H1 (cell line): ENCODE results near the gene HJURP. TPM values are rescaled to one million over a fixed set of nuclear protein-coding genes. Genes with fewer than 3 reads are reported as not detected.

ENCODE experiments used
- CTCF ChIA-PET: fragments of 300-600 bp; sonication (Branson Sonifier 250); formaldehyde crosslinking; loops from one replicate; lab custom pipeline; 2021; ENCODE audit not compliant: partially characterized antibody; lab: Charles Lee
- POLR2A ChIA-PET: fragments of 300-600 bp; sonication (Branson Sonifier 250); formaldehyde crosslinking; loops from one replicate; lab custom pipeline; 2021; ENCODE audit warnings: inconsistent platforms; ENCODE audit not compliant: partially characterized antibody; lab: Charles Lee
- DNase-seq, 2 experiments: peaks; one replicate each; pipeline versions ENCODE4 v3.0.0 to v3.0.0-alpha.2; 2010 to 2022; ENCODE audit warnings: low spot score in 2 of 2, low read depth in 1 of 2, mixed read lengths in 1 of 2
- FAIRE-seq: peaks from 2 replicates; lab custom pipeline; 2011; peaks lifted over from hg19 to GRCh38; lab: Jason Lieb, UNC
- H2AFZ ChIP-seq: 2 replicates; pipeline ENCODE4 v1.8.1; 2012; ENCODE audit warnings: low read length, inconsistent platforms
- H2AK5ac ChIP-seq: 2 replicates; pipeline ENCODE4 v1.6.1; 2013; ENCODE audit warnings: low read depth, low read length
- H2BK120ac ChIP-seq: replicated peaks from 2 replicates; pipeline ENCODE3; 2013; ENCODE audit warnings: low read depth, low read length, inconsistent platforms
- H2BK12ac ChIP-seq: 2 replicates; pipeline ENCODE4 v1.6.1; 2013; ENCODE audit warnings: low read depth, low read length
- H2BK15ac ChIP-seq: 2 replicates; pipeline ENCODE4 v1.6.1; 2013; ENCODE audit warnings: low read length
- H2BK20ac ChIP-seq: 2 replicates; pipeline ENCODE4 v1.6.1; 2013; ENCODE audit warnings: low read length
- H2BK5ac ChIP-seq: 2 replicates; pipeline ENCODE4 v1.6.1; 2013; ENCODE audit warnings: low read depth, low read length
- H3K14ac ChIP-seq: 2 replicates; pipeline ENCODE4 v1.6.1; 2013; ENCODE audit warnings: inconsistent platforms; ENCODE audit not compliant: insufficient read length
- H3K18ac ChIP-seq: 2 replicates; pipeline ENCODE4 v1.6.1; 2013; ENCODE audit warnings: low read length; ENCODE audit errors: extremely low read depth
- H3K23ac ChIP-seq: 2 replicates; pipeline ENCODE4 v1.6.1; 2013; ENCODE audit warnings: inconsistent platforms; ENCODE audit not compliant: insufficient read length
- H3K23me2 ChIP-seq: 2 replicates; pipeline ENCODE4 v1.6.1; 2013; ENCODE audit warnings: low read depth, low read length
- H3K27ac ChIP-seq: 2 replicates; pipeline ENCODE4 v1.6.1; 2011; ENCODE audit warnings: low read depth, low read length, inconsistent platforms
- H3K27me3 ChIP-seq, 4 experiments: replicated peaks in 1 of 4; 1 replicate in 1 of 4; 2 replicates in 3 of 4; pipeline versions ENCODE4 v1.6.1 to v1.8.1; 2011 to 2013; ENCODE audit warnings: low read length in 3 of 4, mild to moderate bottlenecking in 3 of 4, inconsistent platforms in 2 of 4, mixed read lengths in 2 of 4, moderate library complexity in 1 of 4; ENCODE audit not compliant: control insufficient read depth in 3 of 4, insufficient read depth in 3 of 4; ENCODE audit errors: extremely low read depth in 1 of 4
- H3K36me3 ChIP-seq, 4 experiments: 2 replicates each; pipeline versions ENCODE4 v1.6.1 to v1.8.1; 2011 to 2013; ENCODE audit warnings: mild to moderate bottlenecking in 4 of 4, low read length in 3 of 4, moderate library complexity in 2 of 4, control low read depth in 1 of 4, inconsistent platforms in 1 of 4; ENCODE audit not compliant: insufficient read depth in 4 of 4, control insufficient read depth in 2 of 4
- H3K4ac ChIP-seq: replicated peaks from 2 replicates; pipeline ENCODE3; 2013; ENCODE audit warnings: low read length, low read depth, mixed read lengths, inconsistent platforms; ENCODE audit not compliant: insufficient read length
- H3K4me1 ChIP-seq, 4 experiments: replicated peaks in 1 of 4; 1 replicate in 1 of 4; 2 replicates in 3 of 4; pipeline versions ENCODE4 v1.6.1 to v1.8.1; 2011 to 2013; ENCODE audit warnings: low read length in 3 of 4, inconsistent platforms in 2 of 4, mixed read lengths in 1 of 4; ENCODE audit not compliant: insufficient read depth in 4 of 4, control insufficient read depth in 3 of 4
- H3K4me2 ChIP-seq, 2 experiments: 2 replicates each; pipeline versions ENCODE4 v1.6.1 to v1.8.1; 2011 to 2013; ENCODE audit warnings: low read depth in 2 of 2, low read length in 2 of 2, control low read depth in 1 of 2, inconsistent platforms in 1 of 2, mild to moderate bottlenecking in 1 of 2; ENCODE audit not compliant: insufficient read depth in 1 of 2
- H3K4me3 ChIP-seq, 4 experiments: fragments of 200-600, 300-600 bp in 1 of 4; sonication (generic), shearing (Covaris generic), sonication (Bioruptor Twin) in 1 of 4; 2 replicates each; pipeline versions ENCODE4 v1.5.1 to v1.8.1; 2011 to 2016; ENCODE audit warnings: low read length in 4 of 4, low read depth in 3 of 4, control low read depth in 2 of 4, inconsistent platforms in 2 of 4, mild to moderate bottlenecking in 2 of 4, mixed read lengths in 1 of 4, moderate library complexity in 1 of 4; ENCODE audit not compliant: insufficient read depth in 2 of 4; ENCODE audit errors: extremely low read depth in 1 of 4
- H3K56ac ChIP-seq: replicated peaks from 2 replicates; pipeline ENCODE3; 2013; ENCODE audit warnings: low read depth, mild to moderate bottlenecking, mixed read lengths, low read length, inconsistent platforms; ENCODE audit not compliant: insufficient read length
- H3K79me1 ChIP-seq: 2 replicates; pipeline ENCODE4 v1.6.1; 2013; ENCODE audit warnings: low read depth, low read length, control low read depth
- H3K79me2 ChIP-seq, 2 experiments: 2 replicates each; pipeline versions ENCODE4 v1.6.1 to v1.8.1; 2012 to 2013; ENCODE audit warnings: low read length in 2 of 2, mild to moderate bottlenecking in 2 of 2, inconsistent platforms in 1 of 2; ENCODE audit not compliant: insufficient read depth in 2 of 2, control insufficient read depth in 1 of 2
- H3K9ac ChIP-seq, 4 experiments: replicated peaks in 1 of 4; 1 replicate in 1 of 4; 2 replicates in 3 of 4; pipeline versions ENCODE4 v1.6.1 to v1.8.1; 2011 to 2013; ENCODE audit warnings: low read depth in 3 of 4, low read length in 3 of 4, control low read depth in 2 of 4, mild to moderate bottlenecking in 2 of 4, moderate library complexity in 2 of 4, inconsistent platforms in 1 of 4; ENCODE audit errors: extremely low read depth in 1 of 4
- H3K9me3 ChIP-seq, 2 experiments: 2 replicates each; pipeline versions ENCODE4 v1.6.1 to v1.8.1; 2012 to 2013; ENCODE audit warnings: mild to moderate bottlenecking in 2 of 2, moderate library complexity in 2 of 2, control low read depth in 1 of 2, inconsistent platforms in 1 of 2, low read depth in 1 of 2, low read length in 1 of 2, mixed read lengths in 1 of 2; ENCODE audit not compliant: insufficient read depth in 2 of 2
- H4K20me1 ChIP-seq, 2 experiments: replicated peaks in 1 of 2; 2 replicates each; pipeline versions ENCODE3 to v1.8.1; 2011 to 2013; ENCODE audit warnings: inconsistent platforms in 2 of 2, low read length in 2 of 2, mild to moderate bottlenecking in 1 of 2; ENCODE audit not compliant: insufficient read depth in 2 of 2, control insufficient read depth in 1 of 2
- H4K5ac ChIP-seq: 2 replicates; pipeline ENCODE4 v1.6.1; 2013; ENCODE audit warnings: low read length, low read depth, mixed read lengths, inconsistent platforms; ENCODE audit not compliant: insufficient read length
- H4K8ac ChIP-seq: 2 replicates; pipeline ENCODE4 v1.8.0; 2013; ENCODE audit warnings: mild to moderate bottlenecking, moderate library complexity, low read length, inconsistent platforms; ENCODE audit not compliant: insufficient read depth; ENCODE audit errors: extremely low read depth
- H4K91ac ChIP-seq: replicated peaks from 2 replicates; pipeline ENCODE3; 2013; ENCODE audit warnings: low read length, mixed read lengths, inconsistent platforms; ENCODE audit not compliant: insufficient read length
- CBX8 ChIP-seq: fragments of 300-800, 300-1000 bp; sonication (generic); IDR thresholded peaks from 2 replicates; pipeline ENCODE4 v1.7.1; 2016; ENCODE audit warnings: low read depth, low read length, borderline replicate concordance
- CHD2 ChIP-seq: IDR thresholded peaks from 2 replicates; pipeline ENCODE4 v1.6.1; 2012; ENCODE audit warnings: low read length, improper control_type of control experiment
- KDM4A ChIP-seq: IDR thresholded peaks from one replicate; pipeline ENCODE4 v1.7.1; 2012; ENCODE audit warnings: low read depth, mild to moderate bottlenecking, moderate library complexity, low read length, inconsistent platforms; ENCODE audit not compliant: severe bottlenecking
- RNF2 ChIP-seq: fragments of 200-900, 300-1000 bp; sonication (generic); IDR thresholded peaks from 2 replicates; pipeline ENCODE4 v1.7.1; 2016; ENCODE audit warnings: borderline replicate concordance, low read depth, mild to moderate bottlenecking, antibody characterized with exemption, low read length; ENCODE audit not compliant: poor library complexity, severe bottlenecking; ENCODE audit errors: missing control alignments
- RXRA ChIP-seq: IDR thresholded peaks from 2 replicates; pipeline ENCODE4 v1.6.1; 2011; ENCODE audit warnings: low read depth, mild to moderate bottlenecking, low read length, moderate library complexity; ENCODE audit not compliant: insufficient read depth
- SAP30 ChIP-seq: fragments of 300-600 bp; sonication (generic); IDR thresholded peaks from 2 replicates; pipeline ENCODE4 v1.7.1; 2012; ENCODE audit warnings: low read length, moderate library complexity, mild to moderate bottlenecking, inconsistent platforms; ENCODE audit not compliant: insufficient read depth, insufficient replicate concordance
- SP1 ChIP-seq: IDR thresholded peaks from 2 replicates; pipeline ENCODE4 v1.6.1; 2011; ENCODE audit warnings: low read depth, low read length
- SRF ChIP-seq: IDR thresholded peaks from 2 replicates; pipeline ENCODE4 v1.6.1; 2011; ENCODE audit warnings: mild to moderate bottlenecking, low read depth, low read length, moderate library complexity
- WGBS, 2 experiments: shearing (Covaris generic) in 1 of 2; methylation state at CpG; one replicate each; pipeline versions ENCODE4 v1.1.6 to v1.1.7; 2013 to 2015; ENCODE audit warnings: low lambda C conversion rate in 2 of 2, mixed read lengths in 2 of 2, inconsistent platforms in 1 of 2, low coverage in 1 of 2, missing lambda C conversion rate in 1 of 2; ENCODE audit not compliant: insufficient replicate concordance in 2 of 2, insufficient coverage in 1 of 2, insufficient read length in 1 of 2; ENCODE audit errors: extremely low coverage in 1 of 2, missing lambda C conversion rate in 1 of 2; 5-methylcytosine and 5-hydroxymethylcytosine counted together
- polyA plus RNA-seq, 7 experiments: library from polyadenylated mRNA; depleted of rRNA in 3 of 7; stranded (reverse) in 5 of 7; unstranded in 2 of 7; fragments of >200 nt in 5 of 7; fragments of 200-250 nt in 2 of 7; gene quantifications; 1 replicate in 5 of 7; 2 replicates in 1 of 7; 4 replicates in 1 of 7; pipeline versions ENCODE4 v1.2.1 to v1.2.3, GENCODE V29; 2011 to 2013; ENCODE audit warnings: missing spikeins in 2 of 7, mixed read lengths in 2 of 7
- total RNA-seq: library from RNA; stranded (reverse); fragmentation: NEBNext Ultra II Directional; extraction: Animal tissue kit (Norgen Biotek cat#: 25700); gene quantifications from 2 replicates; pipeline ENCODE4 v1.2.1, GENCODE V29; 2021
- TF ChIP-seq, protein P1 (sequence below), 3 experiments: IDR thresholded peaks; 1 replicate in 2 of 3; 2 replicates in 1 of 3; pipeline versions ENCODE4 v1.5.1 to v1.6.1; 2011; ENCODE audit warnings: low read length in 3 of 3, mild to moderate bottlenecking in 3 of 3, inconsistent platforms in 2 of 3, low read depth in 1 of 3, moderate library complexity in 1 of 3; ENCODE audit not compliant: insufficient read depth in 1 of 3; ENCODE audit errors: control extremely low read depth in 1 of 3

HJURP gene
- total and polyA plus RNA-seq, 2 of the 8 experiments (the other 6 are each of a cell fraction or from before 2014, with no cell fraction given), result 49.3 to 60.5 TPM

DNA sequence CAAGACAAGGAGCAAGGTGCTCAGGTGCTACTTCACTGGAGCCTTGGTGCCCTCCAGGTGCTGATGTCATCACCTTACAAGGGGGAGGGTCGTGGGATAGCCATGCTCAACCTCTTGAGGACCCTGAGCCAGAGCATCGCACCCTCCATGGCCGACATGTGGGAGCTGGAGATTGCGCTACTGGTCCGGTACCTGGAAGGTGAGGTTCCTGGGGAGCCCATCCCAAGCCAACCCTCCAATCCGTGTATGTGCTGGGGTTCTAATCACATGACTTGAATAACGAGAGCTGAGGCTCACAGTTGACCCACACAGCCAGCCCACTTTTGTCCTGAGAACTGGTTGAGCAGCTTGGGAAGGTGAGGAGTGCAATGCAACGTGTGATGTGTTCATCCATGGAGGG, 50.3 kb downstream of the HJURP start:
- Histone ChIP-seq H3K23ac (no peak overlapping the region), H3K36me3 (no peaks in the 10 kb centered on the region), H3K9me3 (peaks cover 0 to 4% of the 10 kb centered on the region in 2 experiments; a peak in 3 of 4 replicates)
- TF ChIP-seq RNF2 (no peak), SRF (no peak), KDM4A (no peak), SAP30 (no peak), CBX8 (no peak), RXRA (no peak), CHD2 (no peak), SP1 (no peak)
- TF ChIP-seq, protein P1, sequence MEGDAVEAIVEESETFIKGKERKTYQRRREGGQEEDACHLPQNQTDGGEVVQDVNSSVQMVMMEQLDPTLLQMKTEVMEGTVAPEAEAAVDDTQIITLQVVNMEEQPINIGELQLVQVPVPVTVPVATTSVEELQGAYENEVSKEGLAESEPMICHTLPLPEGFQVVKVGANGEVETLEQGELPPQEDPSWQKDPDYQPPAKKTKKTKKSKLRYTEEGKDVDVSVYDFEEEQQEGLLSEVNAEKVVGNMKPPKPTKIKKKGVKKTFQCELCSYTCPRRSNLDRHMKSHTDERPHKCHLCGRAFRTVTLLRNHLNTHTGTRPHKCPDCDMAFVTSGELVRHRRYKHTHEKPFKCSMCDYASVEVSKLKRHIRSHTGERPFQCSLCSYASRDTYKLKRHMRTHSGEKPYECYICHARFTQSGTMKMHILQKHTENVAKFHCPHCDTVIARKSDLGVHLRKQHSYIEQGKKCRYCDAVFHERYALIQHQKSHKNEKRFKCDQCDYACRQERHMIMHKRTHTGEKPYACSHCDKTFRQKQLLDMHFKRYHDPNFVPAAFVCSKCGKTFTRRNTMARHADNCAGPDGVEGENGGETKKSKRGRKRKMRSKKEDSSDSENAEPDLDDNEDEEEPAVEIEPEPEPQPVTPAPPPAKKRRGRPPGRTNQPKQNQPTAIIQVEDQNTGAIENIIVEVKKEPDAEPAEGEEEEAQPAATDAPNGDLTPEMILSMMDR (IDR thresholded peaks at IDR 0.05; ENCODE audit: control extremely low read depth in 1 of 3, insufficient read depth in 1 of 3, low read depth in 1 of 3, low read length in 3 of 3), result no peak
- TF ChIP-seq, all 59 proteins: peak for 0
- no peak overlapping the region for H2AFZ ChIP-seq
- H4K5ac ChIP-seq, result no peak overlapping the region
- no peak overlapping the region for H4K91ac ChIP-seq
- H2AK5ac ChIP-seq, result no peak overlapping the region
- H3K79me1 ChIP-seq, result no peaks in the 10 kb centered on the region
- WGBS, 2 experiments, result 75% methylated on average over 8 of the region's 8 CpGs; no CpG with 5 or more reads in 1 of the 2 experiments
- H3K56ac ChIP-seq, result no peak overlapping the region
- no peak overlapping the region for H3K4me2 ChIP-seq
- no peak overlapping the region for H3K14ac ChIP-seq
- no peaks in the 10 kb centered on the region for H4K20me1 ChIP-seq
- ChIA-PET POLR2A (no interaction called here), CTCF (interaction anchor here (1.3 kb wide), 1 partner anchor 17 kb away, joined by 3 read pairs; no protein-coding TSS in a partner anchor)
- H3K4me1 ChIP-seq, result no peaks in the 10 kb centered on the region
- H3K79me2 ChIP-seq, result no peaks in the 10 kb centered on the region
- no peaks in the 10 kb centered on the region for H3K23me2 ChIP-seq
- no peak overlapping the region for H3K18ac ChIP-seq
- H2BK20ac ChIP-seq, result no peak overlapping the region
- no peak overlapping the region for H3K4ac ChIP-seq
- H2BK5ac ChIP-seq, result no peak overlapping the region
- H3K9ac ChIP-seq, result no peak overlapping the region
- H2BK120ac ChIP-seq, result no peak overlapping the region
- peak in 1 of 2 experiments; percentile 2 for DNase-seq
- no peak overlapping the region for H3K4me3 ChIP-seq
- no peak overlapping the region for H4K8ac ChIP-seq
- no peak overlapping the region for H2BK12ac ChIP-seq
- no peak overlapping the region for H3K27ac ChIP-seq
- H2BK15ac ChIP-seq, result no peak overlapping the region
- no peak for FAIRE-seq
- H3K27me3 ChIP-seq, result no peaks in the 10 kb centered on the region
